Fibroblast of the aortic adventitia (primary cell): ENCODE measurements around the gene LRRTM1. TPM values are rescaled to one million over a fixed set of nuclear protein-coding genes. Genes with fewer than 3 reads are reported as not detected.

Experiments
- DNase-seq: peaks from one replicate; pipeline ENCODE4 v3.0.0-alpha.2; 2010; ENCODE audit warnings: low read depth
- H3K4me3 ChIP-seq: 2 replicates; pipeline ENCODE4 v1.5.1; 2011; ENCODE audit warnings: low read depth, mild to moderate bottlenecking, control low read depth, low read length, moderate library complexity
- total RNA-seq: library from RNA; depleted of rRNA; stranded (reverse); fragments of >200 nt; gene quantifications from 2 replicates; pipeline ENCODE4 v1.2.3, GENCODE V29; 2012; ENCODE audit warnings: low replicate concordance
- TF ChIP-seq, protein P1 (sequence below): IDR thresholded peaks from 2 replicates; pipeline ENCODE4 v1.5.1; 2011; ENCODE audit warnings: mild to moderate bottlenecking, low read length, control low read depth, inconsistent platforms; ENCODE audit not compliant: insufficient read depth

Gene LRRTM1, protein sequence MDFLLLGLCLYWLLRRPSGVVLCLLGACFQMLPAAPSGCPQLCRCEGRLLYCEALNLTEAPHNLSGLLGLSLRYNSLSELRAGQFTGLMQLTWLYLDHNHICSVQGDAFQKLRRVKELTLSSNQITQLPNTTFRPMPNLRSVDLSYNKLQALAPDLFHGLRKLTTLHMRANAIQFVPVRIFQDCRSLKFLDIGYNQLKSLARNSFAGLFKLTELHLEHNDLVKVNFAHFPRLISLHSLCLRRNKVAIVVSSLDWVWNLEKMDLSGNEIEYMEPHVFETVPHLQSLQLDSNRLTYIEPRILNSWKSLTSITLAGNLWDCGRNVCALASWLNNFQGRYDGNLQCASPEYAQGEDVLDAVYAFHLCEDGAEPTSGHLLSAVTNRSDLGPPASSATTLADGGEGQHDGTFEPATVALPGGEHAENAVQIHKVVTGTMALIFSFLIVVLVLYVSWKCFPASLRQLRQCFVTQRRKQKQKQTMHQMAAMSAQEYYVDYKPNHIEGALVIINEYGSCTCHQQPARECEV
- 0.09 TPM in 1 of 2 replicates, not detected in the other for total RNA-seq

DNA sequence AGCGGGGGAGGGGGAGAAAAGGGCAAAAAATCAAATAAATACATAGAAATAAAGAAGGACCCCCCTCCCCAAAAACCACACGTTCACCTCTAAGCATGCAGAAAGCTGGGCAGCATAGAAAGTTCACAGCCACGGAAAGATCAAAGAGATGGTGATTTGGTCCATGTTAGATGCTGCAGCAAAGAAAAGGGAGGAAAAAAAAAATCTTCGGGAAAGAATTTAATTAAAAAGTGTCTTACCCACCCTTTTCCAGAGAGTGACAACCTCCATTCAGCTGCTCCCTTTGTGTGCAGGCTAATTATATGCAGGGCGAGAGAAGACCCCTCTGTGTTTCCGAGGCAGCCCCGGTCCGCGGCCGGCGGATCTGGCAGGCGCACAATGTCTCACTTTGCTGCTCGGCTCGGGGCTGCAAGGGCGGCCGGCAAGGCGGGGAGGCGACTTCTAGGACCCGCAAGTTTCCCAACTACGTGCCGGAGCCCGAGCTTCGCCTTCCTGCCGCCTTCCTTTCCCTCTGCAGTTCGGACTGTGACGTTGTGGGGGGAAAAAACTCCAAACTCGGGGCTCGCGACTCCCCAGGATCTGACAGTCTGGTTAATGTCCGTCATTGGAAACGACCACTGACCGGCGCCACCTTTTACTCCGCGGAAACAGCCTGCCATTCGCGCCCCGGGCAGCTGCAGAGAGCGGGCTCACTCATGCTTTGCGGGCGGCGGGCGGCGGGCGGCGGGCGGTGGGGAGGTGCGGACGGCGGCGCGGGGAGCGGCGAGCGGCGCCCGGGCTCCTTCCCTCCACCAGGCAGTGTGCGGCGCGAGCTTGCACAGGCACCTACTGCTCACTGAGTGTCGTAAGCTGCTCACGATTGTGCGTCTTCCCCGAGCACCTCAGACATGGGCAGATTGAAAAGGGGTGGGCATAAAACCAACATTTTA lies at the start of gene LRRTM1:
Gene LRRTM1 (minus strand): TSS at position 844 of the 929 bp plus-strand sequence. CDS start 933 bp downstream, outside the sequence.
- H3K4me3 ChIP-seq: peak within 1 kb of the TSS; percentile 35
- DNase-seq: no peak
- TF ChIP-seq, protein P1, sequence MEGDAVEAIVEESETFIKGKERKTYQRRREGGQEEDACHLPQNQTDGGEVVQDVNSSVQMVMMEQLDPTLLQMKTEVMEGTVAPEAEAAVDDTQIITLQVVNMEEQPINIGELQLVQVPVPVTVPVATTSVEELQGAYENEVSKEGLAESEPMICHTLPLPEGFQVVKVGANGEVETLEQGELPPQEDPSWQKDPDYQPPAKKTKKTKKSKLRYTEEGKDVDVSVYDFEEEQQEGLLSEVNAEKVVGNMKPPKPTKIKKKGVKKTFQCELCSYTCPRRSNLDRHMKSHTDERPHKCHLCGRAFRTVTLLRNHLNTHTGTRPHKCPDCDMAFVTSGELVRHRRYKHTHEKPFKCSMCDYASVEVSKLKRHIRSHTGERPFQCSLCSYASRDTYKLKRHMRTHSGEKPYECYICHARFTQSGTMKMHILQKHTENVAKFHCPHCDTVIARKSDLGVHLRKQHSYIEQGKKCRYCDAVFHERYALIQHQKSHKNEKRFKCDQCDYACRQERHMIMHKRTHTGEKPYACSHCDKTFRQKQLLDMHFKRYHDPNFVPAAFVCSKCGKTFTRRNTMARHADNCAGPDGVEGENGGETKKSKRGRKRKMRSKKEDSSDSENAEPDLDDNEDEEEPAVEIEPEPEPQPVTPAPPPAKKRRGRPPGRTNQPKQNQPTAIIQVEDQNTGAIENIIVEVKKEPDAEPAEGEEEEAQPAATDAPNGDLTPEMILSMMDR: no peak

DNA sequence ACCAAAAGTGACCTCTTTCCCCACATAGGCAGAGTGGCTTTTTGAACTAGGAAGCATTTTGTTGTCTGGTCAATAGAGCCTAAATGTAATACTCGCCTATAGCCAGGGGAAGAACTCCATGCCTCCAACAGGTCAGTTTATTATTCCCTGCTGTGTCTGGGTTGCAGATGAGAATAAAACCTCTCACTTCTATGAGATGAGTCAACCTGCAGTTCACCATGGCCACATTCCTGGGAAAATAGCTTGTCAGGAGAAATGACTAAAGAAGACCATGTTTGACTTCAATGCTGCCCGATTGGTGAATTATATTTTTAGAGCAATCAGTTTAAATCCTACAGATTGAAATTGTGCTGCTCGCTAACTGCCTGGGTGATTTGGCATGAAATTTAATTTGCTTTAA lies 46.7 kb upstream of the LRRTM1 start:
- no peak for DNase-seq
- TF ChIP-seq, protein P1: no peak
- H3K4me3 ChIP-seq: no peak overlapping the region

DNA sequence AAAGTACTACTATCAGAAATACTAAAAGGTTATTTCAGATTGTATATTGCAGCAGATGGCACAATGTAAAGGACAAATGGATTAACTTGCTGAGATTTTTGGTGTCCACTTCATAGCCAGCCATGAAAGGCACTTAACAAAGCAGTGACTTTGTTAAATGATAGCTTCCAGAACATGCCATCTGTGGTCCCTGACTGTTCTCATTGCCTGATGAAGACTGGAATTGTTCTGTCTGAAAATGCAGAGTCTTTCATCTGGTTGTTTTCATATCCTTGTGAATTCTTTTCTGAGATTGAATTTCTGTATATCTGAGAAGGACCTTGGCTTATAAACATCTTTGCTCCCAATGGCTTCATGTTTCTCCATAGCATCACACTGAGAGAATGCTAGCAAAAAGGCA lies 44.4 kb upstream of the LRRTM1 start:
- no peak overlapping the region for H3K4me3 ChIP-seq
- DNase-seq: no peak
- TF ChIP-seq, protein P1: no peak

- DNase-seq: no peak
- no peak overlapping the region for H3K4me3 ChIP-seq
- TF ChIP-seq, protein P1: no peak
These were observed 43.5 kb upstream of the LRRTM1 start for GRCh38 chr2:80348078-80348477.

- TF ChIP-seq, protein P1: no peak
- no peak overlapping the region for H3K4me3 ChIP-seq
- DNase-seq: no peak
These were observed 35.5 kb upstream of the LRRTM1 start for GRCh38 chr2:80340022-80340421.

DNA sequence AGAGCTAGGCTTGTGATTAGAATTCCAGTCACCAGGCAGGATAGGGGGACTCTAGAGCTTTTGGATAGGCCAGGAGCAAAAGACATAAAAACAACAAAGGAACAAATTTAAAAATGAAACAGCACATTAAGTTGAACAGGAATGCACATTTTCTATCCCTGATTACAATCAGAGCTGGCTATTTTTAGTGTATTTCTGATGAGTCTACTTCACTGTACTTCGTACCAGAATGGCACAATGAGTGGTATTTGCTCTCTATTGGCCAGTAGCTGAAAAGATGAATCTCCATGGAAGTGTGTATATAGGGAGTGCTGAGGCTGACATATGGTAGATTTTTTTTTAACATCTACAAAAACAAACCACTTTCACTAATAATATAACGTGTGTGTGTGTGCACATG lies 34.2 kb upstream of the LRRTM1 start:
- H3K4me3 ChIP-seq: no peak overlapping the region
- TF ChIP-seq, protein P1: no peak
- no peak for DNase-seq
